Measurements from ENCODE around the gene ADAMTSL4. TPM values are rescaled to one million over a fixed set of nuclear protein-coding genes. Genes with fewer than 3 reads are reported as not detected.

ADAMTSL4 gene
- total RNA-seq, 1 donor from 2014 or later: 2.3 TPM

- no peak for DNase-seq (ENCODE audit: extremely low spot score, unreplicated experiment)
- TF ChIP-seq CTCF (IDR thresholded peaks at IDR 0.05): no peak
- Mint-ChIP-seq H3K27me3 (ENCODE audit: unreplicated experiment) (no peaks in the 10 kb centered on the region), H3K36me3 (ENCODE audit: unreplicated experiment) (peaks cover 76% of the 10 kb centered on the region), H3K4me3 (ENCODE audit: unreplicated experiment) (peak overlapping the region; percentile 91), H3K9me3 (ENCODE audit: unreplicated experiment) (no peaks in the 10 kb centered on the region), H3K4me1 (ENCODE audit: unreplicated experiment) (peaks cover 59% of the 10 kb centered on the region), H3K27ac (ENCODE audit: unreplicated experiment) (peak overlapping the region; percentile 80)
Observed at GRCh38 chr1:150575072-150575489, 25.9 kb downstream of the ADAMTSL4 start.

GRCh38 chr1:150575518-150576366 is 26.5 kb downstream of the ADAMTSL4 start:
- Mint-ChIP-seq H3K4me3 (ENCODE audit: unreplicated experiment) (peak overlapping the region; percentile 91), H3K27me3 (ENCODE audit: unreplicated experiment) (no peaks in the 10 kb centered on the region), H3K4me1 (ENCODE audit: unreplicated experiment) (peaks cover 59% of the 10 kb centered on the region), H3K27ac (ENCODE audit: unreplicated experiment) (peak overlapping the region; percentile 80), H3K36me3 (ENCODE audit: unreplicated experiment) (peaks cover 70% of the 10 kb centered on the region), H3K9me3 (ENCODE audit: unreplicated experiment) (no peaks in the 10 kb centered on the region)
- no peak for DNase-seq (ENCODE audit: extremely low spot score, unreplicated experiment)
- TF ChIP-seq CTCF (IDR thresholded peaks at IDR 0.05): no peak

GRCh38 chr1:150576367-150576711 is 27.1 kb downstream of the ADAMTSL4 start:
- DNase-seq (ENCODE audit: extremely low spot score, unreplicated experiment): no peak
- TF ChIP-seq CTCF (IDR thresholded peaks at IDR 0.05): no peak
- H3K4me1 Mint-ChIP-seq (ENCODE audit: unreplicated experiment): peaks cover 54% of the 10 kb centered on the region
- peak overlapping the region; percentile 80 for H3K27ac Mint-ChIP-seq (ENCODE audit: unreplicated experiment)
- H3K9me3 Mint-ChIP-seq (ENCODE audit: unreplicated experiment): no peaks in the 10 kb centered on the region
- peaks cover 65% of the 10 kb centered on the region for H3K36me3 Mint-ChIP-seq (ENCODE audit: unreplicated experiment)
- H3K4me3 Mint-ChIP-seq (ENCODE audit: unreplicated experiment): peak overlapping the region; percentile 91
- no peaks in the 10 kb centered on the region for H3K27me3 Mint-ChIP-seq (ENCODE audit: unreplicated experiment)

GRCh38 chr1:150576794-150577556 is 27.8 kb downstream of the ADAMTSL4 start:
- H3K9me3 Mint-ChIP-seq (ENCODE audit: unreplicated experiment): no peaks in the 10 kb centered on the region
- H3K27ac Mint-ChIP-seq (ENCODE audit: unreplicated experiment): peak overlapping the region; percentile 96
- peaks cover 52% of the 10 kb centered on the region for H3K4me1 Mint-ChIP-seq (ENCODE audit: unreplicated experiment)
- H3K27me3 Mint-ChIP-seq (ENCODE audit: unreplicated experiment): no peaks in the 10 kb centered on the region
- H3K4me3 Mint-ChIP-seq (ENCODE audit: unreplicated experiment): peak overlapping the region; percentile 91
- H3K36me3 Mint-ChIP-seq (ENCODE audit: unreplicated experiment): peaks cover 63% of the 10 kb centered on the region
- TF ChIP-seq CTCF (IDR thresholded peaks at IDR 0.05): no peak
- DNase-seq (ENCODE audit: extremely low spot score, unreplicated experiment): no peak

Measured in osteocyte (in vitro differentiated cells).